NCI-H2107 treated with DMSO at 0.1 percent for 48 hours (cell line): ENCODE measurements around the gene FAM171A1.
"Not testable (repeated sequence)": the region's sequence is repeated elsewhere in the genome, so short reads cannot be mapped to it uniquely, and the experiment has no call there.

ENCODE experiments used
- DNase-seq: peaks from one replicate; lab custom pipeline; 2025; ENCODE audit not compliant: unreplicated experiment; lab: John Stamatoyannopoulos, UW

FAM171A1 gene

GRCh38 chr10:15220445-15220844 is 150.6 kb downstream of the FAM171A1 start:
- no peak for DNase-seq

- no peak for DNase-seq
Observed at GRCh38 chr10:15216700-15217099, 154.4 kb downstream of the FAM171A1 start.

- DNase-seq, result no peak
Observed at GRCh38 chr10:15214237-15214636, 156.9 kb downstream of the FAM171A1 start.

GRCh38 chr10:15213461-15213861 is 157.6 kb downstream of the FAM171A1 start:
- DNase-seq, result no peak

GRCh38 chr10:15211464-15211979 is 159.6 kb downstream of the FAM171A1 start:
- no peak for DNase-seq

- no peak for DNase-seq
Observed at GRCh38 chr10:15210521-15210920, 160.6 kb downstream of the FAM171A1 start.

- peak; percentile 3 for DNase-seq
Observed at GRCh38 chr10:15209827-15210509, 161.1 kb downstream of the FAM171A1 start.

- DNase-seq, result no peak
Observed at GRCh38 chr10:15208221-15208620, 162.9 kb downstream of the FAM171A1 start.

GRCh38 chr10:15207410-15207809 is 163.7 kb downstream of the FAM171A1 start:
- not testable (repeated sequence) for DNase-seq

GRCh38 chr10:15202639-15203038 is 168.4 kb downstream of the FAM171A1 start:
- DNase-seq, result no peak

GRCh38 chr10:15202301-15202621 is 168.8 kb downstream of the FAM171A1 start:
- not testable (repeated sequence) for DNase-seq

GRCh38 chr10:15201589-15202300 is 169.3 kb downstream of the FAM171A1 start:
- DNase-seq, result no peak

- DNase-seq, result no peak
Observed at GRCh38 chr10:15200626-15201025, 170.5 kb downstream of the FAM171A1 start.

GRCh38 chr10:15197911-15198310 is 173.2 kb downstream of the FAM171A1 start:
- no peak for DNase-seq

- DNase-seq, result no peak
Observed at GRCh38 chr10:15197276-15197675, 173.8 kb downstream of the FAM171A1 start.

GRCh38 chr10:15196021-15196834 is 174.9 kb downstream of the FAM171A1 start:
- no peak for DNase-seq

- no peak for DNase-seq
Observed at GRCh38 chr10:15189133-15189885, 181.8 kb downstream of the FAM171A1 start.

GRCh38 chr10:15188603-15189002 is 182.5 kb downstream of the FAM171A1 start:
- no peak for DNase-seq

- no peak for DNase-seq
Observed at GRCh38 chr10:15183689-15184481, 187.2 kb downstream of the FAM171A1 start.

GRCh38 chr10:15182540-15183207 is 188.4 kb downstream of the FAM171A1 start:
- DNase-seq, result no peak
